Mammary microvascular endothelial cell (primary cell): ENCODE data around the gene ALDH6A1. TPM values are rescaled to one million over a fixed set of nuclear protein-coding genes. Genes with fewer than 3 reads are reported as not detected.

Experiments
- total RNA-seq: library from RNA; depleted of rRNA; stranded (reverse); fragments of >200 nt; gene quantifications from 2 replicates; pipeline ENCODE4 v1.2.3, GENCODE V29; 2015

Gene ALDH6A1
- total RNA-seq: 7.1 and 7.3 TPM in 2 replicates

DNA sequence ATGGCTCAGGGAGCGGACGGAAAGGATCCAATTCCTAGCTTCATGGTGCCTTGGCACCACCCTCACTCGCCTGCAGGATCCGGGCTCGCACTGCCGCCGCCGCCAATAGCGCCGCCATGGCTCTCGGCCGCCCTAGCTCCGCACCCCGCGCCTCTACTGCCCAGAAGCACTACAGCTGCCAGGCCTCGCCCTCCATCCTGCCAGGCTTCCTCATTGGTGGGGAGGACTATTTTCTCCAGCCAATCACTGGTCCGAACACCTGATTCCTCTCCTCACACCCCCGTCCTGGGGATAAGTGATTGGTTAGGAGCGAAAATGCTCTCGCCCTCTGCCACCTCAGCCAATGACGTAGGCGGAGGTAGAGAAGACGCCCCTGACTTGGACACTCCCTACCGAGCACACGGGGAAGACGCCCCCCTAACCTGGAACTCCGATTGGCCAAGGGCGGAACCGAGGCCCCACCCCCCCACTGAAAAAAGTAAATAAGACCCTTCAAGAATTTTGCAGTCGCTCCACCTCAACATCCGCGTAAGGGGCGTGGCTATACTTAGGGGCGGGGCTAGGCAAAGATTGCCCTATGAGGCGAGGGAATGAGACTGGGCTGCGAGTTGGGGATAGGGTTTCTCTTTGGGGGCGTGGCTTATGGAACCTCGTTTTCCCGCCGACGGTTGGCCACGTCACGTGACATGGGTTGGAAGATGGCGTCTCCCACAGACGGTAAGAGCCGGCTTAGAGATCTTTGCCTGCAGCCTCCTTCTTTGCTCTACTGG is at the start of gene ALDH6A1, which contains the start of gene LIN52:
TSS of gene ALDH6A1 (minus strand) at position 177 of the 770 bp plus-strand sequence. CDS start at position 118, 59 bp downstream.
TSS of gene LIN52 (plus strand) at position 680 of the 770 bp plus-strand sequence. CDS start at position 699, 19 bp downstream.

DNA sequence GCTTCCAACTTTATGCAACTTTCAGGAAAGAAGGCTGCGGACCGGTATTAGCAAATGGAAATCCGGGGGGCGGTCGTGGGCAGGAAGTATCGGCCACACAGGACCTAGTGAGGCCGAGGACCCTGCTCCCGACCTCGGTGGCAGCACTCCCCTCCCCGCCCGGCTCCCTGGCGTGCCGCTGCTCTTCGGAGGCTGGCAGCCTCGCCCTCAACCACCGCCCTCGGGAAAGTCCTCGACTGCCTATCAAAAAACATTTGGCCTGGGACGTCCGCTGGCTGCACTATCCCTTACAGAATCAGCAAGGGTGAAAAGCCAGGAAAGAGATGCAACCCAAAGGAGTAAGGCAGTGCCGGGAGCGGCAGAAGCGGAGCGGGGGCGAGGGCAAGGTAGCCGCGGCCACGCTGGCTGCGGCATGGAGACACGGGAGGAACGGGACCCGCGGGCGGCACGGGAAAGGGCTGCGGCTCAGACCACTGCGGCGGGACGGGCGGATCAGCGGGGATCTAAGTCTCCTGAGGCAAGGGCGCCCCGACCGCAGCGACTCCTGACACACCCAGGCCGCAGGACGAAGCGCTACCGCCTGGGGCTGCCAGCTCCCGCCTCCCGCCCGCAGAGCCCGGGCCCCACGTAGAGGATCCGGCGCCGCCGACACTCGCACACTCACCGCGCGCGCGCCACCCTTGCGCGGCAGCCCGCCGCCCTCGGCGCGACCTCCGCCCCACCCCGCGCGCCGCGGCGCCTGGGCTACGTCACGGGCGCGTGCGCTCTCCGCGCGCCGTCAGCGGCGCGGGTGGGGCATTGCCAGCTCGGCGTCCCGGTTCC is 65.5 kb downstream of the ALDH6A1 start, which contains the start of the genes BBOF1 and ENTPD5:
TSS of gene BBOF1 (plus strand) at position 764 of the 822 bp plus-strand sequence. CDS start 130 bp downstream, outside the sequence.
TSS of gene ENTPD5 (minus strand) at position 703 of the 822 bp plus-strand sequence. CDS start 31,186 bp downstream, outside the sequence.

Other genes starting within 250 kb of the ALDH6A1 start
- 2.4 and 3.2 TPM in 2 replicates for gene PTGR2, start 232.6 kb downstream of the ALDH6A1 start, total RNA-seq
- gene ZNF410, start 197.6 kb downstream of the ALDH6A1 start, total RNA-seq: 39.0 and 39.8 TPM in 2 replicates
- gene FAM161B, start 134.4 kb downstream of the ALDH6A1 start, total RNA-seq: 1.5 and 1.7 TPM in 2 replicates
- gene COQ6, start 134.2 kb downstream of the ALDH6A1 start, total RNA-seq: 13.9 and 15.2 TPM in 2 replicates
- gene ENTPD5, start 65.2 kb downstream of the ALDH6A1 start, total RNA-seq: 6.5 and 8.4 TPM in 2 replicates
- 0.73 and 1.0 TPM in 2 replicates for gene BBOF1, start 65.1 kb downstream of the ALDH6A1 start, total RNA-seq
- gene LIN52, start 503 bp upstream of the ALDH6A1 start, total RNA-seq: 6.4 and 8.8 TPM in 2 replicates
- not detected in 2 replicates for gene VSX2, start 155.0 kb upstream of the ALDH6A1 start, total RNA-seq
- gene ABCD4, start 218.5 kb upstream of the ALDH6A1 start, total RNA-seq: 26.2 and 30.1 TPM in 2 replicates